Tibial artery (tissue), 4 donors: Measurements from ENCODE around the gene SERPINH1.

Experiments
- DNase-seq, 2 donors: peaks; one replicate each; pipeline ENCODE4 v3.0.0-alpha.2; 2019
- H3K27ac ChIP-seq, 2 donors: fragments of 200-600 bp; sonication (generic) in 1 of 2; 1 replicate in 1 of 2; 2 replicates in 1 of 2; pipeline ENCODE4 v1.5.1; 2018 to 2019; ENCODE audit warnings: mild to moderate bottlenecking in 1 of 2
- H3K27me3 ChIP-seq, 2 donors: fragments of 200-600 bp; sonication (generic) in 1 of 2; one replicate each; pipeline versions ENCODE4 v1.5.1 to v1.6.0; 2016 to 2019
- H3K36me3 ChIP-seq, 3 donors: fragments of 200-600 bp; sonication (generic) in 2 of 3; one replicate each; pipeline ENCODE4 v1.5.1; 2016 to 2019; ENCODE audit warnings: mild to moderate bottlenecking in 2 of 3
- H3K4me1 ChIP-seq, 4 donors: fragments of 200-600 bp; sonication (generic) in 2 of 4; 1 replicate in 3 of 4; 2 replicates in 1 of 4; pipeline ENCODE4 v1.5.1; 2016 to 2019
- H3K4me3 ChIP-seq, 2 donors: fragments of 200-600 bp; sonication (generic) in 1 of 2; 1 replicate in 1 of 2; 2 replicates in 1 of 2; pipeline ENCODE4 v1.5.1; 2018 to 2019; ENCODE audit warnings: mild to moderate bottlenecking in 2 of 2
- H3K9me3 ChIP-seq, 3 donors: fragments of 200-600 bp; sonication (generic) in 1 of 3; one replicate each; pipeline ENCODE4 v1.5.1; 2016 to 2019
- CTCF ChIP-seq, 2 experiments: fragments of 200-600 bp in 1 of 2; fragments of 450-650 bp in 1 of 2; IDR thresholded peaks; one replicate each; pipeline ENCODE4 v1.5.1; 2017 to 2019; ENCODE audit warnings: antibody characterized with exemption in 2 of 2, mild to moderate bottlenecking in 1 of 2, moderate library complexity in 1 of 2
- intact Hi-C: fragments of 100-400 bp; cut with DNase I; formaldehyde crosslinking; loops from one replicate; pipeline ENCODE4 v1.15.0; 2023; ENCODE audit warnings: low total_unique reads

The SERPINH1 gene

GRCh38 chr11:75603791-75604736 is 42.0 kb downstream of the SERPINH1 start:
- no peak for DNase-seq
- Histone ChIP-seq H3K4me3 (no peak overlapping the region), H3K9me3 (no peaks in the 10 kb centered on the region), H3K36me3 (peaks cover 0 to 12% (median 0%) of the 10 kb centered on the region in 3 donors), H3K27me3 (no peaks in the 10 kb centered on the region), H3K4me1 (peaks cover 0 to 4% (median 2%) of the 10 kb centered on the region in 4 donors), H3K27ac (peak overlapping the region; percentile 36 to 43)
- intact Hi-C loops, result no loop called here
- TF ChIP-seq CTCF (IDR thresholded peaks at IDR 0.05), result no peak

- DNase-seq, result no peak
- Histone ChIP-seq H3K4me3 (no peak overlapping the region), H3K4me1 (peaks cover 0 to 4% (median 2%) of the 10 kb centered on the region in 4 donors), H3K36me3 (peaks cover 0 to 12% (median 0%) of the 10 kb centered on the region in 3 donors), H3K9me3 (no peaks in the 10 kb centered on the region), H3K27ac (no peak overlapping the region), H3K27me3 (no peaks in the 10 kb centered on the region)
- no peak for TF ChIP-seq CTCF (IDR thresholded peaks at IDR 0.05)
- intact Hi-C loops, result no loop called here
Measured at GRCh38 chr11:75606099-75606498, 44.0 kb downstream of the SERPINH1 start.

- no peak overlapping the region for H3K4me3 ChIP-seq
- DNase-seq, result no peak
- intact Hi-C loops, result no loop called here
Measured at GRCh38 chr11:75611823-75612222, 49.8 kb downstream of the SERPINH1 start.

GRCh38 chr11:75615751-75616150 is 53.7 kb downstream of the SERPINH1 start:
- Histone ChIP-seq H3K27ac (no peak overlapping the region), H3K4me3 (no peak overlapping the region), H3K4me1 (no peaks in the 10 kb centered on the region), H3K36me3 (peaks cover 0 to 3% (median 0%) of the 10 kb centered on the region in 3 donors), H3K27me3 (no peaks in the 10 kb centered on the region), H3K9me3 (peaks cover 0 to 10% (median 4%) of the 10 kb centered on the region in 3 donors)
- intact Hi-C loops, result no loop called here
- DNase-seq, result no peak
- TF ChIP-seq CTCF (IDR thresholded peaks at IDR 0.05), result no peak

More at GRCh38 chr11:75611823-75612222, 49.8 kb downstream of the SERPINH1 start:
- no peak overlapping the region for H3K27ac ChIP-seq
- no peaks in the 10 kb centered on the region for H3K27me3 ChIP-seq
- no peaks in the 10 kb centered on the region for H3K9me3 ChIP-seq
- no peak for TF ChIP-seq CTCF (IDR thresholded peaks at IDR 0.05)
- H3K36me3 ChIP-seq, result peaks cover 0 to 4% (median 0%) of the 10 kb centered on the region in 3 donors
- H3K4me1 ChIP-seq, result no peaks in the 10 kb centered on the region

DNA sequence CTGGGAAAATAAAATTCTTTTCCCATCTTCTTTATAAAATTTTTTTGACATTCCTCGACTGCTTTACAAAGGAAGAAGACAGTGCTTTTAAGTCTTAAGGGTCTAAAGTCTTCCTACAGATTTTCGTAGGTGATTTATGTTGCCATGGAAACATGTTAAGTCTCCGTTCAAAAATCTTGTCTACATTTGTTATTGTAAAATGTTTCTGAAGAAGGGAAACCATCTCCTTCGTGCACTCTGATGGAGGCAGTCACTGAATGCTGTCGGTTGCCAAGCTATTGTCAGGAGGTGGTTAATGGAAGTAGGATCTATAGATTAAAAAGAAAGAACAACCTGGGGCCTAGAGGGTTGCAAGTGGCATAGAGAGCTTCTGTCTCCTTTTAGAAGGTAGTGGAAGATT is 54.2 kb downstream of the SERPINH1 start:
- no peaks in the 10 kb centered on the region for H3K27me3 ChIP-seq

More for the DNA sequence above, 54.2 kb downstream of the SERPINH1 start:
- Histone ChIP-seq H3K9me3 (peaks cover 0 to 10% (median 4%) of the 10 kb centered on the region in 3 donors), H3K27ac (no peak overlapping the region), H3K4me3 (no peak overlapping the region), H3K36me3 (peaks cover 0 to 3% (median 0%) of the 10 kb centered on the region in 3 donors), H3K4me1 (no peaks in the 10 kb centered on the region)
- TF ChIP-seq CTCF (IDR thresholded peaks at IDR 0.05), result no peak
- no peak for DNase-seq
- intact Hi-C loops, result no loop called here
